Stimulated activated CD8-positive, alpha-beta memory T cell treated with anti-CD3 and anti-CD28 coated beads, Interleukin-15, amount 100 ng/mL, for 24 hours (primary cell): ENCODE data around the gene STXBP6.
"Not testable (repeated sequence)": the region's sequence is repeated elsewhere in the genome, so short reads cannot be mapped to it uniquely, and the experiment has no call there.

Source experiments
- DNase-seq: peaks from one replicate; pipeline ENCODE4 v3.0.0-alpha.2; 2020; ENCODE audit warnings: low read depth

Gene STXBP6

GRCh38 chr14:24954700-24955037 is 95.3 kb downstream of the STXBP6 start:
- no peak for DNase-seq

GRCh38 chr14:24954037-24954699 is 95.8 kb downstream of the STXBP6 start:
- no peak for DNase-seq

- no peak for DNase-seq
These were observed 96.9 kb downstream of the STXBP6 start for GRCh38 chr14:24952851-24953666.

GRCh38 chr14:24948261-24948847 is 101.6 kb downstream of the STXBP6 start:
- DNase-seq: no peak

GRCh38 chr14:24947131-24947530 is 102.8 kb downstream of the STXBP6 start:
- no peak for DNase-seq

GRCh38 chr14:24944800-24945199 is 105.1 kb downstream of the STXBP6 start:
- no peak for DNase-seq

GRCh38 chr14:24943024-24943423 is 106.9 kb downstream of the STXBP6 start:
- DNase-seq: no peak

GRCh38 chr14:24941719-24942118 is 108.2 kb downstream of the STXBP6 start:
- DNase-seq: no peak

- DNase-seq: no peak
These were observed 109.6 kb downstream of the STXBP6 start for GRCh38 chr14:24940213-24940783.

GRCh38 chr14:24938593-24938992 is 111.4 kb downstream of the STXBP6 start:
- DNase-seq: no peak

GRCh38 chr14:24937300-24937699 is 112.6 kb downstream of the STXBP6 start:
- no peak for DNase-seq

DNA sequence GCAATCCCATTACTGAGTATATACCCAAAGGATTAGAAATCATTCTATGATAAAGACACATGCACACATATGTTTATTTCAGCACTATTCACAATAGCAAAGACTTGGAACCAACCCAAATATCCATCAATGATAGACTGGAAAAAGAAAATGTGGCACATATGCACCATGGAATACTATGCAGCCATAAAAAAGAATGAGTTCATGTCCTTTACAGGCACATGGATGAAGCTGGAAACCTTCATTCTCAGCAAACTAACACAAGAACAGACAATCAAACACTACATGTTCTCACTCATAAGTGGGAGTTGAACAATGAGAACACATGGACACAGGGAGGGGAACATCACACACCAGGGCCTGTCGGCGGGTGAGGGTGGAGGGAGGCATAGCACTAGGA is 113.2 kb downstream of the STXBP6 start:
- DNase-seq: not testable (repeated sequence)

DNA sequence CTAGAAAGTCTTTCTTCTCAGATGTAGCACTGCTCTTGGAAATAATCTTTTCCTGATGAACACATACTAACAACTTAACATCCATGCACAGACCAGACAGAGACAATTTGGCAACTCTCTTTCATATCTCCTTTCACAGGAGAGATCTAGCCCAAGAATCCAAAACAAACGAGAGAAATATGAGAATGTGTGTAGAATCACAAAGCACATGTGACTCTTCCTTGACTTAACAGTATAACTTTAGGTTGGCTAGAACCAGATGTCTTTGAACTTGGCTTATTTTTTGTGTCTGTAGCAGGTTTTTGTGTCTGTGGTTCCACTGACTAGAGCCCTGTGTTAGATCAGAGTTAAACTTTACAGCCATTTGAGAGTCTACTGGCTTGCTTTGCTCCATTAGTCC is 114.2 kb downstream of the STXBP6 start:
- DNase-seq: no peak

DNA sequence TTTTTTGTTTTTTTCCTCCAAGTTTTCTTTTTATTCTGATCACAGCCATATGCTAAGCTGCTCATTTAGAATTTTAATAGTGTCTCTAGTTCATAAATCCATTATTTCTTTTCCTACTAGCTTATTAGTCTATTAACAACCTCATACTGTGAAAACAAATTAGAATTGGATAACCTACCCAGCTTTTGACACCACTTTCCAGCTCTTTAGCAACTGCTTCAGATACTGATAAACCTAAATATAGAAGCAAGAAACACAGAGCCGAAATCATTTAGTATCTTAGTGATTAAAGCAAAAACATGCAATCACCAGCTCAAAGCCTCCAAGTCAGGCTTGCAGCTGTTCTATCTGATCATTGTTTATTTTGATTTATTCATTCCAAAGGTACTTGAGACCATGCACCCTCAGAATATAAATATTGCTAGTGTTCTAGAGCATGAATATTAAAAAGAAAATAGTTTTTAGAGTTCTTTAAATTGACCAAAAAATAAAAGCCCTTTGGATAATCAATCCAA is 121.5 kb downstream of the STXBP6 start:
- no peak for DNase-seq

DNA sequence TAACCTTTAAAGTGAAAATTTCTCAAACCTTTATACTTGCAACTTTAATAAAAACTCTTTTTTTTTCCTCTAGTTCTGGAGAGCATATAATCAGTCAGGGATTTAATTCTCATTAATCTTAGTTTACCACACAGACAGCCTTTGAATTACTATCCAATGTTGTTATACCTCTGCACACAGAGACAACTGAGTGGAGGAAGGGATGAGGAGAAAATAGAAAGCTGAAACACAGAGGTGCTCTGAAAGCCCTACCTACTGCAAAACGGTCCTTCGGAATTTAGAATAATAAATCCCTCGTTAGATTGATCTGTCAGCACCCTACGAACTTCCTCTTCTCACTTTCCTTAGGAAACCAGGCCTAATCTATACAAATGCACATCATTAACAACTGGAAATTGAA is 122.1 kb downstream of the STXBP6 start:
- no peak for DNase-seq

- DNase-seq: no peak
These were observed 124.1 kb downstream of the STXBP6 start for GRCh38 chr14:24925771-24926374.

DNA sequence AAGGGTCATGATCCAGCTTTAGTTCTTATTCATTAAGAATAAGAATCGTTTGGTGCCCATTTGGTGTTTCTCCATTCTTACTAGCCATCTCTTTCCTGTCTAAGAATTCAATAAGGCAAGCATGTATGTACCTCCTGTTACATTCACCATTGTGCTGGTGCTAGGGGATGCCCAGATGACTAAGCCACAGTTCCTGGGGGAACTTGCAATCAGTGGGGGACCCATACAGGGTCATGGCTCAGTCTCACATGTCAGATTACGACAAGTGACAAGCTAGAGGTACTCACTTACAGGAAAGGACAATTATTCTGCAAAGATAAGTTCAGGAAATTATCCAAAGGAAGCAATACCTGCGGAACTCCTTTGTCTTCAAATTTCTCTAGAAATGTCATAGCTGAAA is 125.4 kb downstream of the STXBP6 start:
- no peak for DNase-seq

- no peak for DNase-seq
These were observed 128.0 kb downstream of the STXBP6 start for GRCh38 chr14:24921903-24922302.

GRCh38 chr14:24920265-24921075 is 129.5 kb downstream of the STXBP6 start:
- DNase-seq: no peak

DNA sequence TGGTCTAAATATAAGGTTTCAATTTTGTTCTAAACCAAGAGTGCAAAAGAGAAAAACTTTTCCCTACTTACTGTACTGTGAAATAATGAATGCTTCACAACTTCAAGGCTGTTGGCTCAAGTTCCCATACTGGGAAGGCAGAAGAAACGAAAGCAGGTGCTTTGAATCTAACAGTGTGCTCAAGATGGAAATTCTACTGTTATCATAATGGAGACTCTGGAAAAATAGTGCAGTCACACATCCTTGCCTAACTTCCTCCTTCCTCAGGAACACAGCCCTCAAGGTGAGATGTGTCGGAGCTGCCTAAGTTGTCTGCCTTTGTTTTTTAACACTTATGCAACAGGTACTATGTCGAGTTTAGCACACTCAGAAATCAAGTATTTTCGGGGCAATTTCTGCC is 131.1 kb downstream of the STXBP6 start:
- DNase-seq: no peak

DNA sequence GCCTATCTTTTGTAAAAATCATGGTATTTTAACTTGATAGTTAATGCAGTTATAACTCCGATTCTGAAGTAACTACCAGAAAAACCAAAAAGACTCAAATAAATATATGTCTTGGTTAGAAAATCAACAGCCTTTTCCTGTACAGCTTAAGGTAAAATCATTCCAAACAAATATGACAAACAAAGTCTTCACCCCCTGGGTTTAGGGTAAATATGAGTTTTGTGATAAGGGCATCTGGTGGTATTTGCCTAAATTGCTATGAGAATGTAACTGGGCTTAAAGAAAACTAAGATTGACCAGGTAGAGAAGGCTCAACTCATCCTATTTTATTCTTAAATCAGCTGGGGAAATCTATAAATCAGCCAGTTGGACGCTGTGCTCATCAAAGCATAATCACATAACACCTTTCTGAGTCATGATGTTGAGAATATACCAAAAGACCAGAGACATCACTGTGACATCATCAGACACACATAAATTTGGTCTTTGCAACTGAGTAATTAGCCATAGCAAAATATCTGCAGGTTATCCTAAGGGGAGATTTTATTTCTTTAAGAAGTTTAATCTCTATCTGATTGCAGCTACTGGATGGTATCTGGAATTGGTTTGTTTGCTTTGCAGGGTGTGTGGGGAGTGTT is 133.9 kb downstream of the STXBP6 start:
- DNase-seq: no peak
